Activated CD8-positive, alpha-beta memory T cell treated with anti-CD3 and anti-CD28 coated beads, Interleukin-2, amount 50 U/mL, for 1 hour (primary cell): ENCODE results near the gene TRPM2.

Source experiments
- DNase-seq: peaks from one replicate; pipeline ENCODE4 v3.0.0-alpha.2; 2020; ENCODE audit errors: extremely low read depth

Gene TRPM2

DNA sequence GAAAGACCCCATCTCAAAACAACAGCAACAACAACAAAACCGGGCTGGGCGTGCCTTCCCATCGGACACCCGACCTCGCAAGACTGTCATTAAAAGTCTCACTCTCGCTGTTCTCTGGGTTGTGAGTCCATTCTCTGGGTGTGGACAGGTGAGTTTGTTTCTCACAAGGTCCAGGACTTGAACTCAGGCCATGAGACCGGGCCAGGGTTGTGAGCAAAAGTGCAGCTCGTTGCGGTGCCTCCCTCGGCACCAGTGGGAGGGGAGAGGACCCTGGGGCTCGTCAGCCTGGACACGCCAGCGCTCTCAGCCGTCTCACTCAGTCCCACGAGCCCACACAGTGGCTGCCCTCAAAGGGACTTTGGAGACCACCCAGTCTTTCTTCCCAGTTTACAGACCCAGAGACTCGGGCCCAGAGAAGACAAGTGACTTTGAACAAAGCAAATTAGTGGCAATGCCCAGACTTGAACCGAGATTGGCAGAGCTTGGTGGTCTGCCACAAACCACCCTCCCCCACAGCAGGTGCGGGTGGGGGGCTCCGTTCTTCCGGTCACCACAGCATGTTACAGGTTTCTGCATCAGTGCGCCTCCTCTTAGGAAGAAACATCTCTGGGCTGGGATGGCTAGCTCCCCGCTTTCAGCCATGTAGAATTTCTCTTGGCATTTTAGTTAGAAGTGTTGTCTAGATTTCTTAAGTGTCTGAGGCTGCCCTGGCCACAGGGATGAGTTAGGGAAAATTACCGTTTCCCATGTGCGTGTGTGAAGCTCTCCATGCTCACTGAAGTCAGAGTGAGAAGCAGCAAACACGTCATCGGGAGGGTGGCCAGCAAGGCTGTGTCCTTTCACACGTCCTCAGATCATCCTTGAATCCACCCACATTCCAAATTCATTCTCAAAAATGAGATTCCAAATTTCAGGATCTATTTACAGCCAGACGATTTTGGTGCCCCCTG, 130.1 kb downstream of the TRPM2 start:
- no peak for DNase-seq

DNA sequence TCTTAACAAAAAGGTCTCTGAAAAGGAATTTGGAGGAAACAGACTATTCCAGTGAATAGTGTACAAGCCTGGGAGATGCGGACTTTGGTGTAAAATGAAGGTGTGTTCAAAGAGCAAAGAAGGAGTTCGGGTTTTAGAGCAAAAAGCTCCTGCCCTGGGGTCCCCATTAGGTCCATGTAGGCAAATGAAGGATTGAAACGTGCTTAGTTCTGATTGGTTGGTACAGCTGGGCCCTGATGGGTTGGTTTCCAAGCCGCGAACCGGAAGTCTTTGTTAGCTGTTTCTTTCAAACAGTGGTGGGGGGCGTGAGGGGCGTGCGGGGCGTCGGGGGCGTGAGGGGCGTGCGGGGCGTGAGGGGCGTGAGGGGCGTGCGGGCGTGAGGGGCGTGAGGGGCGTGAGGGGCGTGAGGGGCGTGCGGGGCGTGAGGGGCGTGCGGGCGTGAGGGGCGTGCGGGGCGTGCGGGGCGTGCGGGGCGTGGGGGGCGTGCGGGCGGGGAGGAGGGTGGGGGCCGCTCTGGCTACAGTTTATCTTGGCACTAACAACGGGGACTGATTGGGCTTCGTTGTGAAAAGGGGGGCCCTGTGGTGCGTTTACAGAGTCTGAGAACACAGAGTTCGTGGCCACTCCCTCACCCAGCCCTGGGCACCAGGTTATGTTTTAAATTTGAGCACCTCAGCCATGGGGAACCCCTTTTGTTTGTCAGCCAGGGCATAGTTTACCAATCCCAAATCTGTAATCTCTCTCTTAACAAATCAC, 131.3 kb downstream of the TRPM2 start:
- DNase-seq, result no peak

DNA sequence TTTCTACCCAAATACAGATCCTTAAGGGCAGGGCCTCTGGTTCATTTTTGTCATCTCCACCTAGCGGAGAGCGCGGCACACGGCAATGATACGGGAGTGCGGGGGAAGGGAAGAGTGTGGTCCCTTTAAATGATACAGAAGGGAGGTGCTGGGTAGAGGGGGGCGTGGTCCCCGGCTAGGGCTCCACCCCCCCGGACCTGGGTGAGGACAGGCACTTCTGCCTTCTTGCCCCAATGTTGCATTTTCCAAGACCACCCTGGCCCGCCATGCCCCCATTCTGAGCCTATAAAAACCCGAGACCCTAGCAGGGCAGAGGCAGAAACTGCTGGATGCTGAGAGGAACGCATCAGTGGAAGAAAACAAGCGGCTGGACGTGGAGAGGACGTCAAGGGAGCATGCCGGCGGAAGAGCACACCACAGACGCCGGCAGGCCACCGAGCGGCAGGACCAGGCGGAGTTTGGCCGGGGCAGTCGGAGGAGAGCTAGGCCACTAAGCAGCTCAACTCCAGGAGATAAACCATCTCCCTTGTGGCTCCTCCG, 131.9 kb downstream of the TRPM2 start:
- DNase-seq, result peak; percentile 7

DNA sequence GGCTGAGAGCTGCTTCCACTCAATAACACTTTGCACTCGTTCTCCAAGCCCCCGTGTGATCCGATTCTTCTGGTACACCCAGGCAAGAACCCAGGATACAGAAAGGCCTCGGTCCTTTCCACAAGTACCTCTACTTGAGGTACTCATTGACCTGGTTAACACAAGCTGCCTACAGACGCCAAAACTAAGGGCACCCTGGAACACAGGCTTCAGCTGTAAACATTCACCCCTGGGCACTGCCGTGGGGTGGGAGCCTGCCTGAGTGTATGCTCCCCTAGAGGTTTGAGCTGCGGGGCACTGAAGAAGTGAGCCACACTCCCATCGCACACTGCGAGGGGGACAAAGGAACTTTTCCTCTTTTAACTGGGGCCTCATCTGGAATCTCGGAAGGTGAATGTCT, 132.4 kb downstream of the TRPM2 start:
- DNase-seq, result no peak

DNA sequence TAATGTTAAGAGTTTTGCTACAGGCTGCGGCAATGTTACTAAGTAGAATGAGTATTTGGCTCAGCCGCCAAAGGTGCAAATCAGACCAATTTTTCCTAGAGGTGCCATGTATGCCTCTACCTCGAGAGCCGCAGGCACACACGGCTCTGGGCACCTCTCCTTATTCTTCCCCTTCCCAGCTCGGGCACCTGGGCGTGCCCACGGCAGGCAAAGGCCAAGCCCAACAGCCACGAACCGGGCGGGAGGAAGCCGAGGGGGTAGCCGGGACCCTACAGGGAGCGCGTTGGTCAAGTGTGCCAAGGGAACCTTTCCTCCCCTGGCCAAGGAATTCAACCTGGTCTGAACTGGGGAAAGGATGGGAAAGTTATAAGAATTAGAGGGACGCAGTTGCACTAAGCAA, 132.9 kb downstream of the TRPM2 start:
- DNase-seq, result no peak

DNA sequence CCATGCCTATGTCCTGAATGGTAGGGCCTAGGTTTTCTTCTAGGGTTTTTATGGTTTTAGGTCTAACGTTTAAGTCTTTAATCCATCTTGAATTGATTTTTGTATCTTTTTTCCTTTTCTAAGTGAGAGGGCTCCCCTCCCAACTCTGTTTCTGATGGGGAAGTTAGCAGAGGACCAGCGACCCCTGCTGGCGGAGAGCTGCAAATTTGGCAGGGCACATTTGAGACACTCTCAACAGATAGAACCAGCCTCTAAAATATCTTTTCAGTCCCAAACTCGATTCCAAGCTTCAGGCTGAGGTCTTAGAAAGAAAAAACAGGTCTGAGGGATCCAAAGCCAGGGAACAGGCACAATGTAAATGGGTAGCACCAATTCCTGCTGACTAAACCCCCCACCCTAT, 134.4 kb downstream of the TRPM2 start:
- DNase-seq, result no peak

DNA sequence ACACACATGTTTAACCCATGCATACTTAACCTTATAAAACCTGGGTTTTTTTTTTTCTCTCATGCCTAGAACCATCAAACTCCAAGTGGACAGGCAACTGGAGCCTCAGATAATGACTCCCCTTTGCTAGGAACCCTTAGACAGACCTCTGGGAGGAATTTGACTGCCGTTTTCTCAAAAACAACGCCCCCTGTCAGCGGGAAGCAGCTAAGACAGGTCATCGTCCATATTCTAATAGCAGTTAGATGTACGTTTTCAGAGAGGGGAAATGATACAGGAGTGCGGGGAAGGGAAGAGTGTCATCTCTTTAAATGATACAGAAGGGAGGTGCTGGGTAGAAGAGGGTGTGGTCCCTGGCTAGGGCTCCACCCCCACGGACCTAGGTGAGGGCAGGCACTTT, 136.5 kb downstream of the TRPM2 start:
- no peak for DNase-seq

DNA sequence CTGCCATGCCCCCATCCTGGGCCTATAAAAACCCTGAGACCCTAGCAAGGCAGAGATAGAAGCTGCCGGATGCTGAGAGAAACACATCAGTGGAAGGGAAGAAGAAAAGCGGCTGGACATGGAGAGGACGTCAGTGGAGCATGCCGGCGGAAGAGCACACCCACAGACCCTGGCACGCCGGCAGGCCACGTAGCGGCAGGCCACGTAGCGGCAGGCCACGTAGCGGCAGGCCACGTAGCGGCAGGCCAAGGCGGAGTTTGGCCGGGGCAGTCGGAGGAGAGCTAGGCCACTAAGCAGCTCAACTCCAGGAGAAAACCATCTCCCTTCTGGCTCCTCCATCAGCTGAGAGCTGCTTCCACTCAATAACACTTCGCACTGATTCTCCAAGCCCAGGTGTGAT, 137.0 kb downstream of the TRPM2 start:
- no peak for DNase-seq

DNA sequence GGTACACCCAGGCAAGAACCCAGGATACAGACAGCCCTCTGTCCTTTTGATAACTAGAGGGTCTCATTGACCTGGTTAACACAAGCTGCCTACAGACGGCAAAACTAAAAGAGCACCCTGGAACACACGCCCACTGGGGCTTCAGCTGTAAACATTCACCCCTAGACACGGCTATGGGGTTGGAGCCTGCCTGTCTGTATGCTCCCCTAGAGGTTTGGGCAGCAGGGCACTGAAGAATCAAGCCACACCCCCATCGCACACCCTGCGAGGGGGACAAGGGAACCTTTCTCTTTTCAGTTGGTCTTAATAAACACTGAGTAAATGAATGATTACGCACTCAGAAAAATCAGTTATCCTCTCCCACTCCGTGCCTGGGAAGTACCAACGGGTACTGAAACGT, 137.4 kb downstream of the TRPM2 start:
- DNase-seq, result no peak
